Activated CD4-positive, alpha-beta T cell treated with anti-CD3 and anti-CD28 coated beads, Interleukin-2, amount 50 U/mL, for 16 hours (primary cell): Measurements from ENCODE around the gene RPP30.
"Not testable (repeated sequence)": the region's sequence is repeated elsewhere in the genome, so short reads cannot be mapped to it uniquely, and the experiment has no call there.

Experiments
- DNase-seq: peaks from one replicate; pipeline ENCODE4 v3.0.0-alpha.2; 2020

Gene RPP30

GRCh38 chr10:90872648-90873020 lies 860 bp downstream of the RPP30 start:
- DNase-seq, result peak; percentile 85

DNA sequence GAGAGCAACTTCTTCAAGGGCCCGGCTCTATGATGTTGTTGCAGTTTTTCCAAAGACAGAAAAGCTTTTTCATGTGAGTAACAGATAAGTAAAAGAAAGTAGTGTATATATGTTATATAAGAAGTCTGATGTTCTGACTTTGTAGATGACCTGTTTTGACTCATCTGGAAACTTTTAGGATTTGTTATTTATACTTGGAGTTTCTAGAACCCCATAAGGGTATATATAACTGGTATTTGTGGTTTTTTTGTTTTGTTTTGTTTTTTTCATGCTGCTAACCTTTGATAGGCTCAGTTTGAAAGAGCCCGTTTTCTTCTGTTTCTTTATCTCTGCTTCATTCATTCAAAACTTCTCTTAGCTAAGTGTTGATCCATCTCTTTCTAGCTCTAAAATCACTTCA lies 7.3 kb downstream of the RPP30 start:
- peak; percentile 30 for DNase-seq

DNA sequence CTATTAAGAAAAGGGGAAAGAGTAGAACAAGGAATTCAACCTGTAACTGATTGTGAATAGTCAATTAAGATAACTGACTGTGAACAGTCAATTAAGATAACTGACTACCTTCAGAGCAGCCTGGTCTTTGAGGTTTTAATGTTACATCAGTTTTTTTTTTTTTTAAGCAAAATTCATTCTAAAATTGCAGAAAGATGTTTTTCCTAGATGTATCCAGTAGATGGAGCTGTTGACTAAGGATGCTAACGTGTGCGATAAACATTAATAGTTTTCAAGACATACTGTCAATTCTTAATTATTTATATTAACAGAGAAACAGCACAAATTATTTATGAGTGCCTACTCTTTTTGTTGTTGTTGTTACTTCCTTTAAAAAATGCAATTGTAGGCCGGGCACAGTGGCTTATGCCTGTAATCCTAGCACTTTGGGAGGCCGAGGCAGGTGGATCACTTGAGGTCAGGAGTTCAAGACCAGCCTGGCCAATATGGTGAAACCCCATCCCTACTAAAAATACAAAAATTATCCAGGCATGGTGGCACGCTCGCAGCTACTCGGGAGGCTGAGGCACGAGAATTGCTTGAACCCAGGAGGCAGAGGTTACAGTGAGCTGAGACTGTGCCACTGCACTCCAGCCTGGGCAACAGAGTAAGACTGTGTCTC lies 8.4 kb downstream of the RPP30 start:
- peak; percentile 12 for DNase-seq

DNA sequence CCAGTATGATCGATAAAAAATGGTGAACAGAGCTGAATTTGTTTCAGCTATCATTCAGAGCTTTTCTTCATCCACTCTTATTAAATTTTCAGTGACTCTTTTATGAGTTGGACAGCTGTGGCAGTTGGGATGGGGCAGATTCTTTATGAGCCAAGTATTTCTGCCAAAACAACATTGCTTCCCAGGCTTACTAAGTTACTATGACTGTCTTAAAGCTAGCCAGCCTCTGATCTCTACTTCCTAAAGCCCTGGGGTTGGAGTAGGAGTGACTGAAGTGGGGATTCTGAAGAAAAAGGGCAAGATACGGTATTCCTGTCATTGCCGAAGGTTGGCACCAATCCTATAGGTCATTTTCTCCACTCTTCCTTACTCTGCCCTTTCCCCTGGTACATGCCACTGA lies 12.7 kb downstream of the RPP30 start:
- no peak for DNase-seq

GRCh38 chr10:90885176-90885575 lies 13.4 kb downstream of the RPP30 start:
- no peak for DNase-seq

DNA sequence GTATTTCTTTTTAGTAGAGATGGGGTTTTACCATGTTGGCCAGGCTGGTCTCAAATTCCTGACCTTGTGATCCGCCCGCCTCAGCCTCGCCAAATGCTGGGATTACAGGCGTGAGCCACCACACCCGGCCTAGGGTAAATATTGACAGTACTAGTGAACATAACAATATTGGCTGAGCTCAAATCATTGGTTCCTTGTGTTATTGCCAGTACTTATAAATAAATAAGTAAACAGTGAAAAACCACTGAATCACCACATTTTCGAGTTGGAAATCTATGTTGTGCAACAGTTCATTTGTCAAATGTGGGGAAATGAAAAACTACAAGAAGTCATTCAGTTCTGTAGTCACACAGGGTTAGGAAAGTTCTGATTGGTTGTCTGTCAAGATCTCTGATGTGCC lies 15.8 kb downstream of the RPP30 start:
- DNase-seq, result no peak

- no peak for DNase-seq
These were observed 16.6 kb downstream of the RPP30 start for GRCh38 chr10:90888387-90888786.

- no peak for DNase-seq
These were observed 17.9 kb downstream of the RPP30 start for GRCh38 chr10:90889636-90890035.

DNA sequence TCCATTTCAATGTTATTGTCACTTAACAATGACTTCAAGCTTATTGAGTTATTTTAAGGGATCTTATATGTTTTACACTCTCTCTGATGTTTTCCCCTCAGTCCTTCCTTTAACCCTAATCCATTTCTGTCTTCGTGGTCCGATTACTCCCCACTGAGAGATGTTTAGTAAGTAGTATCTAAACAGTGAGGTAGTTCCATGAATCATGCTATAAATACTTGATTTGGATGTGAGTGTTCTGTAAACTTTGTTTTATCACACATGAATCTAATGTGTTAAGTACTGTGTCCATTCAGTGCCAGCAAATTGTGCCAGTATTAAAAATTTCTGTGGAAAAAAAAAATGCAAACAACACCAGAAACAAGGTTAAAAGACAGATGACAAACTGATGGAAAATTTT lies 18.6 kb downstream of the RPP30 start:
- no peak for DNase-seq

DNA sequence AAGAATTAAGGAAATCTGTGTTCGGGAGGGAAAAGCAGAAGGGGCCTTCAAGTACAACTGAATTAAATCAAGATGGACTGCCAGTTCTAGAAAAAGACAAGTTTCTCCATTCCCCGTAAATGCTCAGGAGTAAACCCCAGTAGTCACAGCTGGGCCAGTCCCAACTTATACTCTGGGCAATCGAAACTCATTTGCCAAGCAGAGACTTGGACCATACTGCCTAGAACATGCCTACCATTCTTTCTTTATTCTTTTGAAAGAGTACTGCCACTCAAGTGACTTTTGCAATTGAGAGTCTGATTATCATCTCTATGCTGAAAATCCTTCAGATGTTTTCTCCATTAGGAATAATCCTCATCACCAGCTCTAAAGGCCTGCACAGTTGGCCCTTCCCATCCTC lies 21.4 kb downstream of the RPP30 start:
- no peak for DNase-seq

DNA sequence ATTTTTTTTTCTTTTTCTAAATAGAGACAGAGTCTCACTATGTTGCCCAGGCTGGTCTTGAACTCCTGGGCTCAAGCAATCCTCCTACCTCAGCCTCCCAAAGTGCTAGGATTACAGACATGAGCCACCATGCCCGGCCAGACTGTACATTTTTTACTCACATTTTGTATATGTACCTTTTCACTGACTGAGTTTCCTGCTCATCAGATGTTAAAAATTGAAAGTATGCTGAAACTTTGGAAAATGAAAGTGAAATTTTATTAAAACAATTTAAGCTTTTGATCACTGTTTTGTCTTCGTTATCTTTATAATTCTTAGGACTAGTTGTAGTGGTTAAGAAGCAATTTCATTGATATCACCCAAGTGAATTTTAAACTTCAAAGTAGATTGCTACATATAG lies 25.1 kb downstream of the RPP30 start:
- DNase-seq, result not testable (repeated sequence)

GRCh38 chr10:90905925-90906324 lies 34.2 kb downstream of the RPP30 start:
- peak; percentile 59 for DNase-seq

DNA sequence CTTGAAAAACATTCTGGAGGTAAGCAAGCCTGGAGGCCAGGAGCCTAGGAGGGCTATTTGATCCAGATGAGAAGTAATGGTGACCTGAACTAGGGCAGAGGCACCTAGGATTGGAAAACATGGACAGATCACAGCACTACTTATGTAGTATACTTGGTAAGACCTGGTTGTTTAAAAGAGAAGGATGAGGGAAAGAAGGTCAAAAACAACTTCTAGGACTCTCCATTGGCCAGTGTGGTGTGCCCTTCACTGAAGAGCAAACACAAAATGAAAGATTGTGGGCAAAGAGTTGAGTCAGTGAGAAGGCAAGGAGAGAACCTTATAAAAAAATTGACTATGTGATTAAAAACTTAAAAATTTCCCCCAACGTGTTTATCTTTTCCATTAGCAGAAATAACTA lies 34.8 kb downstream of the RPP30 start:
- peak; percentile 34 for DNase-seq

DNA sequence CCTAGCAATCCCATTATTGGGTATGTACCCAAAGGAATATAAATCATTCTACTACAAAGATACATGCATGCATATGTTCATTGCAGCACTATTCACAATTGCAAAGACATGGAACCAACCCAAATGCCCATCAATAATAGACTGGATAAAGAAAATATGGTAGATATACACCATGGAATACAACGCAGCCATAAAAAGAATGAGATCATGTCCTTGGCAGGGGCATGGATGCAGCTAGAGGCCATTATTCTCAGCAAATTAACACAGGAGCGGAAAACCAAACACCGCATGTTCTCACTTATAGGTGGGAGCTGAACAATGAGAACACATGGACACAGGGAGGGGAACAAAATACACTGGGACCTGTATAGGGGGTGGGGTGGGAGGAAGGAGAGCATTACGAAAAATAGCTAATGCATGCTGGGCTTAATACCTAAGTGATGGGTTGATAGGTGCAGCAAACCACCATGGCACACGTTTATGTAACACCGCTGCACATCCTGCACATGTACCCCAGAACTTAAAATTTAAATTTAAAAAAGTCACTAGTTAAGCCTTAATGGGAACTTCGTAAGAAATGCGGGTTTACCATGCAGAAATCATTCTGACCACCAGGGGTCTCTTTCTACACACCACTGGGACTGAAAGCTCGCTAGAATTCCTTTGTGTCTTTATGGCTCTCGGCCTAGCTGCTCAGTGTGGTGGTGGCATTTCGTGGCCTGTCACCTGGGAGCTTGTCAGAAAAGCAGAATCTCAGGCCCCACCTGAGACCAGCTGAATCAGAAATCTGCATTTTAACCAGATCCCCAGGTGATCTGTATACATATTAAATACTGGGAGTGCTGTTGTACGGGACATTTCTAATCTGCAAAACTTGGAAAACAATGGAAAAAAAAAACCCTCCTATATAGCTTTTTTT lies 39.6 kb downstream of the RPP30 start:
- peak; percentile 67 for DNase-seq

DNA sequence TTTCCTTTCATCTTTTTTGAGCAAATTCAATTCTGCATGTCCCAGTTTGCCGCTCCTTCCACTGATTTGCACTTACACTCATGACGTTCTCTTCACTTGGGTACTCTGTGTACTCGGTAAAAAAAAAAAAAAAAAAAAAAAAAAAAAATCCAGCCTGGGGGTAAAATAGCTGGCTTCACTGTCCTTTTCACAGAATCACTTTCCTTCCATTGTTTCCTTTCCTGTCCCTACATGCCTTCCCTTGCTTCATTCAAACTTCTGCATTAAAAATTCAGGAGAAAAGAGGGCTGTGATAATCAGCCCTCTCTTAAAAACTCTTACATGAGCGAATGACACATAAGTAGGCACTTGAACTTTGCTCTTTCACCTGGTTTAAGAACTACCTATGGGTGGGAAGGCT lies 40.4 kb downstream of the RPP30 start:
- no peak for DNase-seq

DNA sequence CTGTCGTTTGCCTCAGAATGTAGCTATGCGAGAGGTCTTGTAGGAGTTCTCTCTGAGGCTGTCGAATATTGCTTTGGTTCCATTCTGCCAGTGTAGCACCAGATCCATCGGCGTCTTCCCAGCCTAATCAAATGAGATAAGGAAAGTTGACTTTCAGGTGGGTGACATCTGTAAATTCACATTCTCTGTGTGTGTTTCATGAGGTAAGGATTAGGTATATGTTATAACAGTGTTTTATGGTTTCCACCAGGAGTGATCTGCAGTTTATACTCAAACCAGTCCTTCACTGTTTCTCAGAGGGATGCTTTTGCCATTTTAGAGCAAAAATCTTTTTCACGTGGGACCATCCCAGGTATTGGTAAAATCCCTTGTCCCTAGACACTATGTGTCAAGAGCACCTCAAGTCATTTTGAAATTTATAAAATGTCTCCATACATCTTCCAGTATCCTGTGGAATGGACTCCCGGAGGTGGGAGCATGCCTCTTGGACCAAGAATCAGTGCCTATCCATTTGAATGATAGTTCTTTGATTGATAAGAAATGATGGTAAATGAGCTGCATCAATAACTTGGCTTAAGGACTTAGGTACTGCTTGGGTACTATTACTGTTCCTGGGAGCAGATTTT lies 41.2 kb downstream of the RPP30 start:
- DNase-seq, result no peak

- no peak for DNase-seq
These were observed 42.1 kb downstream of the RPP30 start for GRCh38 chr10:90913774-90914420.

DNA sequence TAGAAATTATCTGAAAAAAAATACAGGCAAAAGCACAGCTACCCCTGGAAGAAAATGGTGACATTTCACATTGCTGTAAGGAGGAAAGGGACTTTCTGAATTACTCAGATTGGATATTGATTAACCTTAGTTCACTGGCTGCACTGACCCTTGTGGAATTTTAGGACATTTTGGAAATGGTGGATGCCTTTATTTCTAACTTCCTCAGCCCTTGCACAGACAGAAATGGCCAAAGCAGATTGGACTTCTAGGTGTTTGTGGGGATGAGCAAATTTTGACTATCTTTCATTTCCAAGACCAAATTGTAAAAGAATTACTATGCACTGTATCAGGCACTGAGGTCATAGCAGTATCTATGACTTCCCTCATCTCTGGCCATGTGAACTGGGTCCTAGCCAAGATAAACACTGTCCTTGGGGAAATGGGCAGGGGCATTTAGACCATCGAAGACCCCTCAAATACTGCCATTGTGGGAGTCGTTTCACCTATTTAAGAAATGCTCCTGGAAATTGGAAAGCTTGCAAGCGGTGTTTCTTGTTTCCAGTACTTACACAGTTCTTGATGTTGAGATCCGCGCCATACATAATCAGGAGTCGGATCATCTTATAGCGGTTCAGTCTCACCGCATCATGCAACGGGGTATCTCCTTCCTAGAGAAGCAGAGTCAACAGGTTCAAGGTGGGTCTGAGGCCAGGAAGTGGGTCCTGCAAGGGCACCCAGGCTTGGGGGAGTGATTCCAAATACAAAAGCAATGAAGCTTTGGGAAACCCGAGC lies 43.4 kb downstream of the RPP30 start:
- no peak for DNase-seq

DNA sequence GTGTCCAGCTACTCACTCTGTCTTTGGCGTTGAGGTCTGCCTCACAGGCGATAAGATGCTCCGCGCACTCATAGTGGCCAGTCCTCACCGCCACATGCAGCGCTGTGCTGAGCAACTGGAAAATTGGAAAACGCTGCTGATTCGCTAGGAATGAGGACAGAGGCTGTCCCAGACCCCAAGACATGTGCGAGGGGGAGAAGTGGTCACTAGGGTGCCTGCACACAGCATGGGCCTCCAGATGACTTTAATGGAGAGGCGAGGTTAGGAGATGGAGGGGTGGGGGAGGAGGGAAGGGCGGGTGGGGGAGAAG lies 43.9 kb downstream of the RPP30 start:
- DNase-seq, result no peak

DNA sequence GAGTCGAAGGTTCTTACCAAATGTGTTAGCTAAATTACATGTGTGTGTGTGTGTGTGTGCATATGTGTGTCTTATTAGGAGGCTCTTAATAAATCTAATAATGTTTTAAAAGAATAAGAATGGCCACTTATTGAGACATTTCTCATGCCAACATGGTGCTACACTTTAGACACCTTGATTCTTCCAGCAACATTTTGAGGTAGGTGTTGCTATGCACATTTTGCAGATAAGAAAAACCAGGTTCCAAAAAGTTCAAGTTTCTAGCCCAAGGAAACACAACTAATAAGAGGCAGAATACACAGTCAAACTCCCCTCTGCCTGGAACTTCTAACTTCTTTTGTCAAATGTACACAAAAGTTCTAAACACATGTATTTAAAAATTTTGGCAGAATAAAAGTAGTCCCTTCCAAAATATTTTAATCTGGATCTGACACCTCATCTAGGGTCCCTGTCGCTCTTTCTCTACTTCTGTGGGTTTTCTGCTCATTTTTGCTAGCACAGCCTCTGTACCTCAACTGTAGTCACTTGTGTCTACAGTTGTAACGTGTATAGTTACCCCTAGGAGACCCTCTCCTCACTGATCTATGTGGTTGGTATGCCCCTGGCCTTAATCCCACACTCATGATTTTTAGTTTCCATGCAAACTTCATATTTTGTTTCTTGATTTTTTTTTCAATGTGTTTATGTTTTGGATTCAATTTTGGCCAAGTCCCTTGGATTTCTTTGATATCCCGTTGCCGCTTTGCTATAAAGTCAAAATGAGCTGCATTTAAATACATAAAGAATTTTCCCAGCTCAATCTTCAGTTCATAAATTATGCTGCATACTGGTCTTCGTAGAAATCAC lies 44.8 kb downstream of the RPP30 start:
- DNase-seq, result no peak

DNA sequence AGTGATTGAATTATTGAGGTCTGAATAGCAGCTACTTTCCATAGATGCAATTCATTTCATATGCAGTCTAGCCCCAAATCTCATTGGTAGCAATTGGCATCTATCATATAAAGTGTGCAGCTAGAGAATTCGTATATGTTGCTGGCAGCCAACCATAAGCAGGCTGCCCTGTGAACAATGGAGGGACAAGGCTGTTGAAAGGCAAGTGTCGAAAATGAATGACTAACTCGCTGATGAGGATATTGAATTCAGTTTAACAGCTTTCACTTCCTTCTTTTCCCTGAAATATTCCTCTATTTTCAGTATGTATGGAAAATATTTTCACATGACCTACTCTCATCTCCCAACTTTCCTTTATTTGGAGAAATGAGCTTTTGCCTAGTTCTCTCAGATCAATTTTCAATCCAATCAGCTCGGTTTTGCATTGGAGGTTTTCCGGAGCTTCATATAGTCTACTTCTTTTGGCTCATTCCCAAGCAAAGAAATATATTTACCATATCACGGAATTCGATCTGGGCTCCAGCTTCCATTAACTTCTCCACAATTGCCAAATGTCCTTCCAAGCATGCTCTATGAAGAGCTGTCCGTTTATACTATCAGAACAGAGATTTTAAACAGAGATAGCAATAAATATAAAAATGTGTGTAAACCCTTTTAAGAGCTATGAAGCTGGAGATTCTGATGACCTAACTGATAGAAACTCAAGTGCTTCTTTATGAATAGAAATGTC lies 45.6 kb downstream of the RPP30 start:
- DNase-seq, result no peak
